Raji (cell line): ENCODE data around the gene EEF1A2.

Experiments used
- POLR2A ChIP-seq: IDR thresholded peaks from 2 replicates; pipeline ENCODE4 v1.6.1; 2011; ENCODE audit warnings: low read depth, low read length, control low read depth; ENCODE audit not compliant: insufficient read depth

Gene EEF1A2

DNA sequence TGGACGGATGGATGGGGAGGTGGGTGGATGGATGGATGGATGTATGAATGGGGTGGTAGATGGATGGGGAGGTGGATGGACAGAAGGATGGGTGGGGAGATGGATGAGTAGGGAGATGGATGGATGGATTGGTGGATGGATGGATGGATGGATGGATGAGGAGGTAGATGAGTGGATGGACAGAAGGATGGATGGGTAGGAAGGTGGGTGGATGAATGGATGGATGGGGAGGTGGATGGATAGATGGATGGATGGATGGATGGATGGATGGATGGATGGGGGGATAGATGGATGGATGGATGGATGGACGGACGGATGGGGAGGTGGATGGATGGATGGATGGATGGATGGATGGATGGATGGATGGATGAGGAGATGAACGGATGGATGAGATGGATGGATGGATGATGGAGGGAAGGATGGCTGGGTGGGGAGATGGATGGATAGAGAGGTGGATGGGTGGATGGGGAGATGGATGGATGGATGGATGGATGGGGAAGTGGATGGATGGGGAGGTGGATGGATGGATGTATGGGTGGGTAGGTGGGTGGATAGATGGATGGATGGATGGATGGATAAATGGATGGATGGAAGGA, 7.2 kb downstream of the EEF1A2 start:
- no peak for TF ChIP-seq POLR2A

GRCh38 chr20:63491078-63491477, 7.8 kb downstream of the EEF1A2 start:
- no peak for TF ChIP-seq POLR2A

- no peak for TF ChIP-seq POLR2A
Measured at GRCh38 chr20:63490416-63490815, 8.5 kb downstream of the EEF1A2 start.

DNA sequence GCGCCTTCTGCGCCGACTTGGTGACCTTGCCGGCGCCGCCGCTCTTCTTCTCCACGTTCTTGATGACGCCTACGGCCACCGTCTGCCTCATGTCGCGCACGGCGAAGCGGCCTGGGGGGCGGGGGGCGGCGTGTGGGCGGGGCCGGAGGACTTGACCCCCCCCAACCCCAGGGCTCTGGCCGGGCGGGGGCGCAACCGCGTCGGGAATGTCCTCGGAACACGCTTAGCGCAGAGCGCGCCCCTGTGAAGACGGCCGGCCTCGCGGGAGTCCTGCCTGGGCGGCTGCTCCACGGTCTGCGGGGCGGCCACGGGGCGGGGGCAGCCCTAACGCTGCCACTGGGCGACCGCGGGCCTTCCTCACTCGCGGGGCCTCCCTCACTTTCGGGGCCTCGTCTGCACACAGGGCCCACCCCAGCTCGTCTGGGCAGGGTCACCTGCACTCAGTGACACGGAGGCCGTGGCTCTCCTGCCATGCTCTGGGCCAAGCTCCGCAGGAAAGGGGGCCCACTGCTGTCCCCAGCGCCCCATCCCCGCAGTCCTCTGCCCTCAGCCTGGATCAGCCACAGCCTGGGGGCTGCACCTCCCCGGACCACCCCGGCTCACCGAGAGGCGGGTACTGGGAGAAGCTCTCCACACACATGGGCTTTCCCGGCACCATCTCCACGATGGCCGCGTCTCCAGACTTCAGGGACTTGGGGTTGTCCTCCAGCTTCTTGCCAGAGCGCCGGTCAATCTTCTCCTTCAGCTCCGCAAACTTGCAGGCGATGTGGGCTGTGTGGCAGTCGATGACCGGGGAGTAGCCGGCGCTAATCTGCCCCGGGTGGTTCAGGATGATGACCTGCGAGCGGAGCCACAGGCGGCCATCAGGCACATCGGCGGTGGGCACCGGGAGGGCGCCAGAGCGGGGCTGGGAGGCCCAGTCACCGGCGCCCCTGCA, 10.3 kb downstream of the EEF1A2 start:
- no peak for TF ChIP-seq POLR2A

DNA sequence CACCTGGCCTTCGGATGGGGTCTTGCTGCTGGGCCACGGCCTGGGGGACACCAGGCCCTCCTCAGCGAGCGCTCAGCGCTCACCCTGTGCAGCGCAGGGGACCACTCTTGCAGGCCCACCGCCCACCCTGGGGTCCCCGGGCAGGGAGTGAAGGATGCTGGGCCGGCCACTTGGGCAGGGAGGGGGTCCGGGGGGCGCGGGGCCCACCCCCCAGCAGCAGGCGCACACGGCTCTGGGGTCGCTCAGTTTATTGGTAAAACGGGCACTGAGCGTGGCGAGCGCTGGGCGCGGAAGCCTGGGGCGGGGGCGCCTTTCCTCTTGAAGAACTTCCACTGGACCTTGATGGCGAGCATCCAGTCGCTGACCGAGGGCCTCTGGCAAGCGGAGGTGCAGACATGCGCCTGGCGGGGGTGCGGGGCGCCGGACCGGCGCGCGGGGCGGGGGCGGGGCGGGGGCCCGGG, 11.1 kb downstream of the EEF1A2 start:
- TF ChIP-seq POLR2A: no peak

GRCh38 chr20:63487116-63487764, 11.6 kb downstream of the EEF1A2 start:
- TF ChIP-seq POLR2A: no peak

DNA sequence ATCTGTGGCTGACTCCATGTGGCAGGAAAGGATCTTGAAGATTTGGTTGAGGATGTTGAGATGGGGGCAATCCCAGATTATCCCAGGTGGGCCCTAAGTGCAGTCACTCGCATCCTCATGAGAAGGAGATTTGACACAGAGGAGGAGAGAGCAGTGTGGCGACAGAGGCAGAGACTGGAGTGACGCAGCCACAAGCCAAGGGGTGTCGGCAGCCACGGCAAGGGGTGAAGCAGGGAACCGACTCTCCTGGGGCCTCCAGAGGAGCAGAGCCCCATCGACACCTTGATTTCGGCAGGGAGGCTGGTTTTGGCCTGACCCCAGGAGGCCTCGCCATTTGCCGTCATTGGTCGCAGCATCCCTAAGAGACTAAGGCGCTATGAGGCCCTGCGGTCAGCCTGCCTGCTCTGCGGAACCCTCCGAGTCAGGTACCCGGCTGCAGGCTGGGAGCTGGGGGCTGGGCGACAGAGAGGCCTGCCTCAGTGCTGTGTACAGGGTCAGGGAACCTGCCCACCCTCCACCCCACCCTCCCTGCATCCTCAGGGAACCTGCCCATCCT, 12.5 kb downstream of the EEF1A2 start:
- no peak for TF ChIP-seq POLR2A

DNA sequence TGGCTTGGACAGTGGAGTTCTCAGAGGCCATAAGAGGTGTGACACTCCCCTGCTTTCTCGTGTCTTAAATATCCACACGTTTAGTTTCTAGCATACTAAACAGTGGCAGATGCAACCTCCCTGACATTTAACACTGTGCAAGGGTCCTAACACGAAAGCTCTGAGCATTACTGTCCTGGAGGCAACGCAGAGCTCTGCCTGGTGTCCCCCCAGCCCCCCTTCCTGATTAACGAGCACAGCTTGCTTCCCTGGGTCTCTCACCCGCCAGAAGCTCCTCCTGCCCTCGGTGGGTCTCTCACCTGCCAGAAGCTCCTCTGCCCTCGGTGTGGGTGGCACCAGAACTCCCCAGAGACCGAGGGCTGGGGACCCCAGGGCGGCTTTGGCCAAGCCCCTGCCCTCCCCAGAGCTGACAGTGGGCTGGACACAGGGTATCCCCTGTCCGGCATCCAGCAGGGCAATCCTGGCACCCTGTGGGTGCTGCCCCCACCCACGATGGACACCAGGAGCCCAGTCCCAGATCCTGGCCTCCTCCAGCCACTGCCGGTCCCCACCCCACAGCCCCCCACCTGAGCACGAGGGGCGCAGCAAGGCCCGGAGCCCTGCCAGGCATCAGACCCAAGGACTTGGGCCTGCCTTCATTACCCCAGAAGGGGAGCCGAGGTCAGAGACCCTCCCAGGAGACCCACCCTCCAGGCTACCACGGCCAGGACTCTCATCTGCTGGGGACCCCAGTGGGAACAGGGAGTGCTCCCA, 14.1 kb downstream of the EEF1A2 start:
- TF ChIP-seq POLR2A: no peak

DNA sequence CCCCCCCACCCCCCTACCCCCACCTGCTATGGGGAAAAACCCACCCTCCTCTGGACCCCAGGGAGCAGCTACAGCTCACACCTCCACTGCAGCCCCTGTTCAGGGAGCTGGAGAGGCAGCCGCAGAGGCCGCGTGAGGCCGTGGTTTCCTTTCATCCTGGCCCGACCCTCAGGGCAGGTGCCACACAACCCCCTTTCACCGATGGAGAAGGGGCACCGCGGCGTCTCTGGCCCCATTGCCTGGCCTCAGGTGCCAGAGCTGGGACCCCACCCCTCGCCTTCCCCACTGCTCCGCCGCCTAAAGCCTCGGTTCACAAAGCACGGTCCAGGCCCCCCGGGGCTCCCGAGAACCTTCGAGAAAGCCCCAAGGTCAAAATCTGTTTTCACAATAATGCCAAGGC, 14.6 kb downstream of the EEF1A2 start:
- no peak for TF ChIP-seq POLR2A

DNA sequence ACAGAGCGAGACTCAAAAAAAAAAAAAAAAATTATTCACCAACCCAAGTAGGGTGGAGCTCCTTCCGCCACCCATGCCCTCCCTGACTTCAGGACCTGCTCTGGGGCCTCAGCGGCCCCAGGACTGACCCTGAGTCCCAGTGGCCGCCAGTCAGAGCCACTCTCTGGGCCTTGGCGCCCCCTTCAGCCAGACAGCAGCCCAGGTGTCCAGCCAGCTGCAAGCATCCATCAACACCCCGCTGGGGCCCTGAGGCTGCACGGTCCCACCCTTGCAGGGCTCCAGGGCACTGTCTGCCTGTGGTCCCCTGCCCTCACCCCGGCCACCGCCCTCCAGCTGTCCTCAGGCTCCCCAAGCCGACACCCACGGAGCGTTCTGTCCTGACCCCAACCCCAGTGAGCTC, 15.0 kb downstream of the EEF1A2 start:
- TF ChIP-seq POLR2A: no peak

- TF ChIP-seq POLR2A: no peak
Measured at GRCh38 chr20:63482021-63482587, 16.8 kb downstream of the EEF1A2 start.

DNA sequence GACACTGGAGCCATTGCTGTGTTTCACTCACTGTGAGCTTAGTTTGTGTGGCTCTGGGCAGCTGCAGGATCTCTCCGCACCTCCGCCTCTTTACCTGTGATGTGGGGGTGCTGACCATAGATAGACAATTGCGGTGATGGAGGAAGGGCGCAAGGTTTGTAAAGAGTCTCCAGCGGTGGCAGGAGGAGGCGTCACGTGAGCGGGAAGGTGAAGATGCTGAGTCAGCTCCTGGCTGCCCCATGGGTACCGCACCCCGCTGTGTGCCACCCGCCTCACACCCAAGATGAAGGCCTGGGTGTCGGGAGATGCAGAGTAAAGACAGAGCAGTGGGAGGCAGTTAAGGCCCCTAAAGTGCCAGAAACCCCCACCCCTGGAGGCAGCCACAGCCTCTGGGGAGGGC, 17.4 kb downstream of the EEF1A2 start:
- no peak for TF ChIP-seq POLR2A

- no peak for TF ChIP-seq POLR2A
Measured at GRCh38 chr20:63478346-63479302, 20.3 kb downstream of the EEF1A2 start.

GRCh38 chr20:63477944-63478343, 20.9 kb downstream of the EEF1A2 start:
- no peak for TF ChIP-seq POLR2A

- no peak for TF ChIP-seq POLR2A
Measured at GRCh38 chr20:63477061-63477616, 21.7 kb downstream of the EEF1A2 start.
